Chondrocyte (in vitro differentiated cells): ENCODE data around the gene NKRF. TPM values are rescaled to one million over a fixed set of nuclear protein-coding genes. Genes with fewer than 3 reads are reported as not detected.

ENCODE experiments used
- DNase-seq: peaks from one replicate; pipeline ENCODE4 v3.0.0; 2021; ENCODE audit warnings: mixed read lengths, low spot score
- H3K27ac Mint-ChIP-seq: one replicate; pipeline ENCODE4 v1.8.0; 2021; ENCODE audit warnings: mild to moderate bottlenecking, moderate library complexity, mixed read lengths; ENCODE audit not compliant: unreplicated experiment
- H3K27me3 Mint-ChIP-seq: 2 replicates; pipeline ENCODE4 v1.8.0; 2021; ENCODE audit warnings: low read depth, mixed read lengths
- H3K36me3 Mint-ChIP-seq: 2 replicates; pipeline ENCODE4 v1.8.0; 2021; ENCODE audit warnings: low read depth, mixed read lengths
- H3K4me1 Mint-ChIP-seq: 2 replicates; pipeline ENCODE4 v1.8.0; 2021; ENCODE audit warnings: low read depth, mild to moderate bottlenecking, mixed read lengths
- H3K4me3 Mint-ChIP-seq: one replicate; pipeline ENCODE4 v1.8.0; 2021; ENCODE audit warnings: mild to moderate bottlenecking, moderate library complexity, mixed read lengths; ENCODE audit not compliant: unreplicated experiment
- H3K9me3 Mint-ChIP-seq: 2 replicates; pipeline ENCODE4 v1.8.0; 2021; ENCODE audit warnings: low read depth, mixed read lengths
- microRNA-seq: library from miRNA; unstranded; fragments of <30 nt; microRNA quantifications from one replicate; pipeline ENCODE4 v1.2.0, GENCODE V29; 2020; ENCODE audit warnings: borderline number of aligned reads
- total RNA-seq: library from RNA; stranded (reverse); gene quantifications from 3 replicates; pipeline ENCODE4 v1.2.1, GENCODE V29; 2021
- TF ChIP-seq, protein P1 (sequence below): fragments of 200-600 bp; sonication (generic); IDR thresholded peaks from 2 replicates; pipeline ENCODE4 v1.5.0; 2021; ENCODE audit warnings: antibody characterized with exemption, mild to moderate bottlenecking, moderate library complexity

The NKRF gene
- total RNA-seq, 1 donor from 2014 or later: 8.0 TPM

DNA sequence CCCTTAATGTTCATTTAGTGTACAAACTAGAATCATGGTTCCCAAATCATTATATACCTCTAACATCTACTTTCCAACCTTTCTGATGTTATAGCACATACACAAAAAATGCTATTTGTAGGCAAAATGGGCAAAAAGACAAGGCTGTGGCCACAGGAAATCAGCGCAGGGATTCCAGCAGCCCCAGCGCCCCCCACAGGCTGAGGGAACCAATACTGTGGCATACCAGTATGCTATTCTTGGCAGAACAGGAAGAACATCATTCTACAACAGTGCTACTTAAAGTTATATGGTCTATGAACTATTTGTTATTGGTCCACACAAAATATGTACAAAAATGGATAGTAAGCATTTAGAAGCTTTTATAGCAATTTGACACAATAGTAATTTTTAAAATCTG is 66.4 kb downstream of the NKRF start:
- no peak for DNase-seq
- peaks cover 5% of the 10 kb centered on the region for H3K9me3 Mint-ChIP-seq

More for the DNA sequence above, 66.4 kb downstream of the NKRF start:
- peaks cover 2% of the 10 kb centered on the region for H3K36me3 Mint-ChIP-seq
- H3K4me3 Mint-ChIP-seq: no peak overlapping the region
- H3K27me3 Mint-ChIP-seq: no peaks in the 10 kb centered on the region
- TF ChIP-seq, protein P1, sequence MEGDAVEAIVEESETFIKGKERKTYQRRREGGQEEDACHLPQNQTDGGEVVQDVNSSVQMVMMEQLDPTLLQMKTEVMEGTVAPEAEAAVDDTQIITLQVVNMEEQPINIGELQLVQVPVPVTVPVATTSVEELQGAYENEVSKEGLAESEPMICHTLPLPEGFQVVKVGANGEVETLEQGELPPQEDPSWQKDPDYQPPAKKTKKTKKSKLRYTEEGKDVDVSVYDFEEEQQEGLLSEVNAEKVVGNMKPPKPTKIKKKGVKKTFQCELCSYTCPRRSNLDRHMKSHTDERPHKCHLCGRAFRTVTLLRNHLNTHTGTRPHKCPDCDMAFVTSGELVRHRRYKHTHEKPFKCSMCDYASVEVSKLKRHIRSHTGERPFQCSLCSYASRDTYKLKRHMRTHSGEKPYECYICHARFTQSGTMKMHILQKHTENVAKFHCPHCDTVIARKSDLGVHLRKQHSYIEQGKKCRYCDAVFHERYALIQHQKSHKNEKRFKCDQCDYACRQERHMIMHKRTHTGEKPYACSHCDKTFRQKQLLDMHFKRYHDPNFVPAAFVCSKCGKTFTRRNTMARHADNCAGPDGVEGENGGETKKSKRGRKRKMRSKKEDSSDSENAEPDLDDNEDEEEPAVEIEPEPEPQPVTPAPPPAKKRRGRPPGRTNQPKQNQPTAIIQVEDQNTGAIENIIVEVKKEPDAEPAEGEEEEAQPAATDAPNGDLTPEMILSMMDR: peak; percentile 15
- peaks cover 9% of the 10 kb centered on the region for H3K4me1 Mint-ChIP-seq
- no peak overlapping the region for H3K27ac Mint-ChIP-seq

Small RNA genes within 50 kb of the gene (microRNA-seq; reads per million reads assigned to microRNA genes)
- 89.7 reads per million, percentile 57 among the genes with 10 or more reads in this experiment for gene MIR766

Other genes starting within 250 kb of the NKRF start
- gene SLC25A43, start 207.1 kb downstream of the NKRF start, total RNA-seq: 13.2 to 17.2 TPM (median 16.1 TPM) in 3 replicates
- 148 to 195 TPM (median 153 TPM) in 3 replicates for gene SLC25A5, start 138.0 kb downstream of the NKRF start, total RNA-seq
- gene STEEP1, start 41.0 kb downstream of the NKRF start, total RNA-seq: 17.1 to 20.3 TPM (median 19.2 TPM) in 3 replicates
- gene UBE2A, start 31.9 kb downstream of the NKRF start, total RNA-seq: 69.5 to 72.5 TPM (median 71.6 TPM) in 3 replicates
- gene SEPTIN6, start 86.7 kb upstream of the NKRF start, total RNA-seq: 29.0 to 32.5 TPM (median 29.1 TPM) in 3 replicates
- 0.23 to 0.40 TPM in 2 of 3 replicates, not detected in the other for gene SOWAHD, start 152.2 kb upstream of the NKRF start, total RNA-seq
- 1,187 to 1,330 TPM (median 1,209 TPM) in 3 replicates for gene RPL39, start 185.2 kb upstream of the NKRF start, total RNA-seq
- 6.3 to 7.8 TPM (median 7.2 TPM) in 3 replicates for gene UPF3B, start 246.5 kb upstream of the NKRF start, total RNA-seq